HUDEP-2 (cell line): ENCODE results near the gene SLC48A1.

Experiments used
- DNase-seq, 76 experiments: peaks; one replicate each; lab custom pipeline; 2025; ENCODE audit not compliant: unreplicated experiment in 76 of 76; lab: John Stamatoyannopoulos, UW

Gene SLC48A1

GRCh38 chr12:47773062-47773857 lies at the start of gene SLC48A1:
SLC48A1 (plus strand) TSS chr12:47773238; CDS start chr12:47773305, 67 bp downstream.
- peak in 67 of 76 experiments; percentile 12 to 76 (median 56) for DNase-seq

DNA sequence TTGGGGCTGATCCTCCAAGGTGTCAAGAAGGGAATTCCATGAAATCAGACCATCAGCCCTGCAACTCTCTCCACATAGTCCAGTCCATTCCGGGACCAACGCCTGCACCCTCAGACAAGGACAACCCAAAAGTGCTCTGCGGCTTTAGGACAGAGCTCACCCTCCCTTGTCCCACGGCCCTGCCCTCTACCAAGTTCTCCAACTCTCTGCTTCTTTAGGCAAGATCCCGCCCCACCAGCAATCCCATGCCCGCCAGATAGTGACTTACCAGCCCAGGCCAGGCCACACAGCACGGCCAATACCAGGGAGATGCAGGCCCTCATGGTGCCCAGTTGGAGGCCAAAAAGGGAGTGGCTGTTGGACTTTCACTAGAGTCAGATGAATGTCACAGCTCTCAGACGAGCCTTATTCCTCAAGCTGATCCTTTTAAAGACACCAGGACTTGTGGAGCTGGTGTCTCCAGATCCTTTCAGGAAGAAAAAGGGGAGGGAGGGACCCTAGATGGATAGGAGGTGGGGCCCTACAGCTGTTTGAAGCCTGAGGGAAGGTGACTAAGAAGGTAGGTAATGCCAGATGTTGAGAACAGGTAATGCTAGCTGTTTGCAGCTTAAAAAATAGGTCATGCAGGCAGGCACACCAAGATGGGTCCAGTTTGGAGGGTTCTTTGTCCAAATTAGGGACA lies 47.8 kb upstream of the SLC48A1 start, which contains the start of gene ENDOU:
TSS of gene ENDOU (minus strand) at position 400 of the 682 bp plus-strand sequence. CDS start at position 323, 77 bp downstream.
- no peak for DNase-seq

- no peak for DNase-seq
These were observed 47.1 kb upstream of the SLC48A1 start for GRCh38 chr12:47725893-47726292.

DNA sequence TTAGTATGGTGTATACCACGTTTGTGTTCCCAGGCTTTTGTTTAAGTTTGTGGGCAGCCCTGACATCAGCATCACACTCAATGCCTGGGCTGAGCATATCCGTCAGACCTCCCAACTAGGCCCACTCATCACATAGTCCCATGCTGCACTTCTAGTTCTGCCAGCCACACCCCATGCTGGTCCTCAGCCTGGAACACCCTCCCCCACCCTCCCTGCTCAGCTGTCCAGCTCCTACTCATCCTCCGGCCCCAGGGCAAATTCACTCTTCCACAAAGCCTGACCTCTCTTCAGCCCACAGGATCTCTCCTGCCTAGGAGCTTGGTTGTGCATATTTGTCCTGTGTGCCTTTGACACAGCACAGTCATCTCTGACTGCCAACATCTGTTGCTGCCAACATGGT lies 43.8 kb upstream of the SLC48A1 start:
- no peak for DNase-seq

GRCh38 chr12:47730341-47730744 lies 42.7 kb upstream of the SLC48A1 start:
- DNase-seq, result peak in 8 of 76 experiments; percentile 5 to 30 (median 15)

DNA sequence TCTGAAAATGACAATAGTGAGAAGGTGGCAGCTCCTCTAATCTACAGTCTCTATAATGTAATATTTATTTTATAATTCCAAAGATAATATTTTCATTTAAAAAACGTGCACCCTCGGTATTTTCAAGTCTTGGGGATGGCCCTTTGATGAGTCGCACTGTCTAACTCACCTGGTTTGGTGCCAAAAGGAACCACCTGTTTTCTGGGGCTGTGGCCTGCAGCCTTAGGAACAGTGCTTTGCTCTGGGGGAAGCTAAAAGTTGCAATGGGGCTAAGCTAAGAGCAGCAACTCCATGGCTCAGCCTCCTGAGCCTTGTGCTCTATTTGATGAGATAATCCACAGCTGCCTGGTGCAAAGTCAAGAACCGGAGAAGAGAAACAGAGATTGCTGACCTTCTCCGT lies 41.3 kb upstream of the SLC48A1 start:
- no peak for DNase-seq

DNA sequence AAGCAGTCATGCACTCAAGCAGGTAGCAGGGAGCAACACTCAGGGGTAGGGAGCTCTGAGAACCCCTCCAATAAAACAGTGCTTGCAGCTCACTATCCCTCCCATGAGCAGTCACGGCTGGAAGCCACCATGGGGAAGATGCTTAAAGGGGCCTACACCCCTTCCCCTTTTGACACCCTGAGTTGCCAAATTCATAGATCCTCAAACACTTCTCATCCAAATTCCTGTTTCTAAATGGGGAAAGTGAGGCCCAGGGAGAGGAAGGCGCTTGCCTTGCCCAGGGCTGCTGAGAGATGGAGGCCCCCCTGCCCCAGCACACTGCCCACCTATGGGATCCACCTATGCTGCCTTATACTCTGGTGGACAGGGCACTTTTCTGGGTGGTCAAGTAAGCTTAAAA lies 40.5 kb upstream of the SLC48A1 start:
- DNase-seq, result no peak

DNA sequence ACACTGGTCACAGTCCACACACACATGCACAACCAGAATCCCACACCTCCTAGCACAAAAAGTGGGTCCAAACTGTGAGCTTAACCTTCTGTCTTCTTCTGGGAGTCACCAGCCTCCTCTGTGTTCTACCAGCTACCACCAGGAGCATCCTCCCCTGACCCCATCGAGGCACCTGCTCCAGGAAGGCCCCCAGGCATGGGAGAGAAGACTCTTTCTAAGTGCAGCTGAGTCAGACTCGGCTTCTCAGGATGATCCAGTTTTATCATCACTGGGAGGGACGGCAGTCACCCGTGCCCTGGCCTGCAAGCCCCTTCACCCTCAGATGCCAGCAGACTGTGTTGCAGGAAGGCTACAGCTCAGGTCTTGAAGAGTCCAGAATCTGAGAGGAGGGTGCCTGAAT lies 39.9 kb upstream of the SLC48A1 start:
- DNase-seq, result no peak

DNA sequence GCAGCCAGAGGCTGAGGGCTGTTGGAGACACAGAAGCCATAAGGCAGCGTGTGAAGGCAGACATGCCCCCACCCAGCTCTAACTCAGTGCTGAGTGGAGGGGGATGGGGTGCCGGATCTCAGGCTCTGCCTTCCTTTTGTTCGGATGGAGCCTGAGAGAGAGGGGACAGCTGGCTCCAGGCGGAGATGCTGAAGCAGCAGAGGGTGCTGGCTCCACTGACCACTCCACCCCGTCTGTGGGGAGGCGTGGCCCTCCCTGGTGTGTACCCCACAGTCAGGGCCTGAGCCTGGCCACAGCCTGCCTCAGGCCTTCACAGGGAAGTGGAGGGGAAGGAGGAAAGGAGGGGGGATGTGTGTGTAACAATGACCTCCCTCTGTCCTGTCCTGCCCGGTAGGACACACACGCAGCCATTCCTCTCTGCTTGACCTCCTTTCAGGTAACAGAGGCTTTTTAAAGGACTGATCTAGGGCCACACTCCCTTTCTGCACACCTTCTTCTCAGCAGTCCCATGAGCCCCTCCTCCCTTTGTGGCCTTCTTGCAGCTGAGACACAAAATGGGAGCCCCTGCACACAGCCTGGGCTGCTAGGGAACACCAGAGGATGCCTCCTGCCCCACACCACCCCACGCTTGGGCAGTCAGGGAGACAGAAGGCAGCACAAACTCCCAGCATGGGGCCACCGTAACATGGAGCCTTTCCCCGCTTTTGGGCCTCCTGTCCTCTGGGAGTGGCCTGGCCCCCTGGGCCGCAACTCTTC lies 38.1 kb upstream of the SLC48A1 start:
- no peak for DNase-seq

GRCh38 chr12:47735649-47736048 lies 37.4 kb upstream of the SLC48A1 start:
- DNase-seq, result no peak

DNA sequence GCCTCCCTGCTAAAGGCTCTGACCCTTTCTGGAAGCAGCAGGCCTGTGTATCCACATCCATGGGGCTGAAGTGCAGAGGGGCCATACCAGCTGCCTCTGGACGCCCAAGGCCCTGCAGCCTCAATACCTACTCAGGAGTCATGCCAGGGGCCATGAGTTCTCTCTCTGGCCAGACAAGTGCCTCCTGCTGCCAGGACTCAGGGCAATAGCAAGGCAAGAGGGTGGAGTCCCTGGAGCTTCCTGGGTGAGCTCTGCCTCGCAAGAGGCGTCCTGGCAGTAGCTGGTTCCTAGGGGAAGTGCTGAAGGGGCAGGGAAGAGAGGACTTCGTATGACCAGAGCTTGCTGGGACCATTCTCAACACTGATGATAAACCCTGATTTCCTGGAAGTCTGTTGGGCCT lies 36.8 kb upstream of the SLC48A1 start:
- DNase-seq, result no peak

DNA sequence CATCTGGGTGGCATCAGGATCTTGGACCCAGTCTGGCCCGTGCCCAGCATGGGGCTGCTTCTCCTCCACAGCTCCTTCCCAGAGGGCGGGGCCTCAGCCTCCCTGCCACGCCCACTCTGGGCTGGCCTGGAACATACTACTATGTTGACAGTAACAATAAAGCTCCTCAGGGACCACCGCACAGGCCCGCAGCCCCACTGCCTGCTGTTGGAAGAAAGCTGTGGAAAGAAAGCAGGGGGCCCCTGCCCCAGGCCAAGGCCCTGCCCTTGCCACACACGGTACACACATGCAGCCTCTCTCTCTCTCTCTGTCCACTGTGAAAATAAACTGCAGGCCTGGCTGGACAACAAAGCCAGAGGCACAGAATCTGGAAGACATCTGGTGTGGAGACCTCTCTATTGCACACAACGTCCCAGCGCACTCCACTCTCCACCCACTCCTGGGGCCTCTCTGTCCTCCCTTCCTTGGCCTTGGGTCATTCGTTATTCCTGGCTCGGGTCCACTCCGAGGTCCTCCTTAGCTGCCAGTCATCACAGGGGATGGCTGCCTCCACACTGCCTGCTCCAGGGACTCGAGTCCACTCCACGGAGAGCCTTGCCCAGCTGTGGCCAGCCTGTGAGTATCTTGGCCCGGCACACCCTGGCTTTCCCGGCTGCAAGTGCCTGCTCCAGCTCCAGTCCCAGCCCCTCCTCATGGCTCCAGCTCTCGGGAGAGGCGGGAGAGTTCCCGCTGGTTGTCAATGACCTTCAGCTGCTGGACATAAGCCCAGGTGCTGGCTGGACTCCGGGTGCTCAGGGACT lies 36.0 kb upstream of the SLC48A1 start:
- peak in 26 of 76 experiments; percentile 3 to 35 (median 16) for DNase-seq

DNA sequence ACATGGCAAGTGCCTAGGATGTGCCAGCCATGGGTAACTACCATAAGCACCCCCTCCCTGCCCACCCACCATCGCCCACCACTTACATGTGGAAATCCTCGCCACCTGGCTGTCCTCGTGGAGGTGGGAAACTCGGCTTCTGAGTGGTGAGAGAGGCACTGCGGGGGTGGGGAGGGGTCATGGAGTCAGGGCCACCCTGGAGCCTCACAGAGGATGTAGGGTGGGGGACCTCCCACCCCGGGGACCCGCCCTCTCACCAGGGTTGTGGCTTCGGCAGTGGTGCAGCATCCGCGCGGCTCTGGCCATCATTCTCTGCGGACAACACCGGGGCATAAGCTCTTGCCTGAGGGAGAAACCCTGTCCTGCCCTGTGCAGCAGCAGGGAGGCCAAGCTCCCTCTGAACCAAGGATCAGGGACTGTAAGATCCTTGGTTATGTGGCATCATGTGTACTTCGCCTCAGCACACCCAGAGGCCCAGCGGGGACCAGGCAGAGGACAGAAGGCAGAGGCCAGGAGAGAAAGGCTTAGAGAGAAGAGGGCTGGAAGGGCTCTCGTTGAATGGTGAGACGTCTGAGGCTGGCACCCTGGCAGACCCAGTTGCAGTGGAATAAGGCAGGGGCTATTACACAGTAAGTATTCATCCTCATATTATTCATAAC lies 35.0 kb upstream of the SLC48A1 start:
- no peak for DNase-seq

GRCh38 chr12:47739297-47739696 lies 33.7 kb upstream of the SLC48A1 start:
- DNase-seq, result no peak

DNA sequence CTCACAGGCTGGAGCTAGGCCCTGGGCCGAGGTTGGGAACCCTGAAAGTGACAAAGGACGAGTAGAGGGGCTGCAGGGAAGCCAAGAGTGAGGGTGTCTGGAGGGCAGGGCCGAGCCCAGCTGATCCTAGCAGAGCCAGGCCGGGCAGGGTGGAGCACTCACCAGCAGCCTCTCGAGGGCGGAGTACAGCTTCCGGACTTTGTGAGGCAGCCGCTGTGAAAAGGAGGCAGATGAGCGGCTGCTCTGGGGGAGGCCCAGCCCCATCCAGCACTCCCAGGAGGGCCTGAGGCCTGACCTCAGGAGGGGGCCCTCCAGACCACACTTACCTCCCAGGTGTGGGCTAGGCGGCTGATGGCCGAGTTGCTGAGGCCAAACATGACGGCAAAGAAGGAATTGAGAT lies 33.1 kb upstream of the SLC48A1 start:
- DNase-seq, result peak in 46 of 76 experiments; percentile 1 to 61 (median 34)

- DNase-seq, result no peak
These were observed 32.3 kb upstream of the SLC48A1 start for GRCh38 chr12:47740606-47741339.

DNA sequence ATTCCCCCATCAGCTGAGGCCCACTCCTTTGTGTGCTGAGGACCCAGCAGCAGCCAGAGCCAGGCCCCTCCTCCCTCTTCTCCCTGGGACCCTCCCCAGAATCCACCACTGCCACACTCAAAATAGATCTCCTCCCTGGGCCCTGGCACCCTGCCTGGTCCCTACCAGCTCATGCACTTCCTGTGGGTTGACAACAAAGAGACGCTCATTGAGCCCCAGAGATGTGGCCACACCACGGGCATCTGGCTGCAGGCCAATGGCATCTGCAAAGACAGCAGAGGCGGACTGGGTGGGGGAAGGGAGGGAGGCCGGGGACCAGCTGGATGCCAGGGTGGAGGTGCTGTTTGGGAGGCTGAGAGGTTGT lies 31.7 kb upstream of the SLC48A1 start:
- peak in 74 of 76 experiments; percentile 32 to 92 (median 80) for DNase-seq

- DNase-seq, result peak in 54 of 76 experiments; percentile 4 to 74 (median 52)
These were observed 30.7 kb upstream of the SLC48A1 start for GRCh38 chr12:47742253-47742825.
